HEK293 (cell line): Measurements from ENCODE around the gene HMCN2.

Source experiments
- BCL11A ChIP-seq: fragments of 450-650 bp; formaldehyde crosslinking; IDR thresholded peaks from 2 replicates; pipeline ENCODE4 v1.5.1; 2016; ENCODE audit warnings: low read depth, missing biosample characterization, missing genetic modification characterization
- CTCF ChIP-seq: fragments of 450-650 bp; formaldehyde crosslinking; IDR thresholded peaks from 2 replicates; pipeline ENCODE4 v1.5.1; 2016; ENCODE audit warnings: missing biosample characterization, missing genetic modification characterization
- KLF10 ChIP-seq: fragments of 450-650 bp; IDR thresholded peaks from 2 replicates; pipeline ENCODE4 v1.5.1; 2018; ENCODE audit warnings: missing biosample characterization, mild to moderate bottlenecking, missing genetic modification characterization
- OSR2 ChIP-seq: fragments of 450-650 bp; formaldehyde crosslinking; IDR thresholded peaks from 2 replicates; pipeline ENCODE4 v1.5.1; 2016; ENCODE audit warnings: missing biosample characterization, missing genetic modification characterization
- TCF7L2 ChIP-seq: IDR thresholded peaks from 2 replicates; pipeline ENCODE4 v1.6.1; 2011; ENCODE audit warnings: low read depth, mild to moderate bottlenecking, inconsistent platforms, low read length, moderate library complexity, borderline replicate concordance
- ZBTB1 ChIP-seq: fragments of 450-650 bp; formaldehyde crosslinking; IDR thresholded peaks from 2 replicates; pipeline ENCODE4 v1.5.1; 2016; ENCODE audit warnings: missing biosample characterization, missing genetic modification characterization
- ZBTB26 ChIP-seq: fragments of 450-650 bp; formaldehyde crosslinking; optimal IDR thresholded peaks from 2 replicates; pipeline ENCODE3; 2016; ENCODE audit warnings: missing biosample characterization, mild to moderate bottlenecking, missing genetic modification characterization
- ZNF18 ChIP-seq: fragments of 450-650 bp; formaldehyde crosslinking; IDR thresholded peaks from 2 replicates; pipeline ENCODE4 v1.5.1; 2016; ENCODE audit warnings: missing biosample characterization, missing genetic modification characterization
- ZNF350 ChIP-seq: fragments of 450-650 bp; formaldehyde crosslinking; IDR thresholded peaks from 2 replicates; pipeline ENCODE4 v1.5.0; 2017; ENCODE audit warnings: missing biosample characterization, mild to moderate bottlenecking, missing genetic modification characterization
- ZNF548 ChIP-seq: fragments of 450-650 bp; formaldehyde crosslinking; IDR thresholded peaks from 2 replicates; pipeline ENCODE4 v1.5.1; 2016; ENCODE audit warnings: missing biosample characterization, missing genetic modification characterization
- ZNF560 ChIP-seq: fragments of 450-650 bp; formaldehyde crosslinking; IDR thresholded peaks from 2 replicates; pipeline ENCODE4 v1.5.1; 2017; ENCODE audit warnings: missing biosample characterization, missing genetic modification characterization, borderline replicate concordance
- ZNF670 ChIP-seq: fragments of 450-650 bp; formaldehyde crosslinking; IDR thresholded peaks from 2 replicates; pipeline ENCODE4 v1.5.1; 2016; ENCODE audit warnings: missing biosample characterization, missing genetic modification characterization, low read depth
- ZNF76 ChIP-seq: fragments of 450-650 bp; formaldehyde crosslinking; IDR thresholded peaks from 2 replicates; pipeline ENCODE4; 2016; ENCODE audit warnings: low read depth, missing biosample characterization, missing genetic modification characterization, borderline replicate concordance
- ZNF768 ChIP-seq: fragments of 450-650 bp; formaldehyde crosslinking; IDR thresholded peaks from 2 replicates; pipeline ENCODE4 v1.5.1; 2018; ENCODE audit warnings: missing biosample characterization, mild to moderate bottlenecking, missing genetic modification characterization

GRCh38 chr9:130462685-130463540 lies 197.4 kb downstream of the HMCN2 start:
- TF ChIP-seq CTCF (tag by site-specific recombination) (no peak), ZNF76 (tag by site-specific recombination) (no peak), ZNF768 (tag by site-specific recombination) (no peak; the same call in 1 of the 2 replicates), ZNF560 (no peak), ZNF18 (tag by site-specific recombination) (no peak), ZNF548 (tag by site-specific recombination) (no peak), BCL11A (tag by site-specific recombination) (no peak), ZBTB26 (no peak), TCF7L2 (no peak), OSR2 (tag by site-specific recombination) (no peak), ZNF350 (tag by site-specific recombination) (no peak), ZNF670 (no peak), KLF10 (tag by site-specific recombination) (no peak), ZBTB1 (tag by site-specific recombination) (no peak)
